Cerebellar cortex (tissue), 1 donor: ENCODE results near the gene ZNF536.
"Not testable (repeated sequence)": the region's sequence is repeated elsewhere in the genome, so short reads cannot be mapped to it uniquely, and the experiment has no call there.

Experiments used
- DNase-seq: peaks from one replicate; pipeline ENCODE4 v3.0.0-alpha.2; 2015; ENCODE audit warnings: low spot score

ZNF536 gene

GRCh38 chr19:30388327-30388726, 16.1 kb downstream of the ZNF536 start:
- no peak for DNase-seq

- DNase-seq = no peak
These were observed 16.6 kb downstream of the ZNF536 start for GRCh38 chr19:30388819-30389218.

- DNase-seq = no peak
These were observed 18.3 kb downstream of the ZNF536 start for GRCh38 chr19:30390356-30390988.

- no peak for DNase-seq
These were observed 18.9 kb downstream of the ZNF536 start for GRCh38 chr19:30391052-30391451.

- DNase-seq = peak; percentile 44
These were observed 19.7 kb downstream of the ZNF536 start for GRCh38 chr19:30391554-30392551.

GRCh38 chr19:30393046-30393445, 20.9 kb downstream of the ZNF536 start:
- no peak for DNase-seq

DNA sequence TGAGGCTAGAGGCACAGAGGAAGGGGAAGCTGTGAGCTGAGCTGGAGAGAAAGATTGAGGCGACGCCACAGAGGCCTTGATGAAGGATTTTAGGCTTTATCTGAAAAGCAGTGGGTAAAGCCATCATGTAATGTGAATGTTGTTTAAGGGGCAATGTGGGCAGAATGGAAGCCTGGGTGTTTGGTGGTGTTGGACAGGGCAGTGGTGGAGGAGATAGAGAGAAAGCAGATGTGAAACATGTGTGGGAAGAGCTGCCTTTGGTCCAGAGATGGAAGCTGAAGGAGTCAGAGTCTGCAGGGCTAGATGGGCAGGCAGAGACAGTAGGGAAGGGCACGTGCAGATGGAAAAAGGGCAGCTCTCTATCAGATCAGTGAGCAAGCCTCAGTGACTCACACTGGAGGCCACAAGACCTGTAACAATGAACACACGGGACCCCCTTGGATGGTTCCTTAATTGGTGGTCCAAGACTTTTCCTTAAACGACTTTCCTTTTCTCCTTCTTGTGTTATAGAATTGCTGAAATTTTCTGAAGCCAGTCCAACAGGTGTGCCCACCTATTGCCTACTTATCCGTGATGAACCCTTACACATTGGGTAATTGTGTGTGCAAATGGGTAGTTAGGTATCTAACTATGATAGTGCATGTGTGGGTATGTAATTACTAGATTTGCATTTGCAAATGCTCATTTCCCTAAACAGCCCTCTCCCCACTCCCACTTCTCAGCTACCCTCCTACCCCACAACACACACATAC, 21.7 kb downstream of the ZNF536 start:
- no peak for DNase-seq

DNA sequence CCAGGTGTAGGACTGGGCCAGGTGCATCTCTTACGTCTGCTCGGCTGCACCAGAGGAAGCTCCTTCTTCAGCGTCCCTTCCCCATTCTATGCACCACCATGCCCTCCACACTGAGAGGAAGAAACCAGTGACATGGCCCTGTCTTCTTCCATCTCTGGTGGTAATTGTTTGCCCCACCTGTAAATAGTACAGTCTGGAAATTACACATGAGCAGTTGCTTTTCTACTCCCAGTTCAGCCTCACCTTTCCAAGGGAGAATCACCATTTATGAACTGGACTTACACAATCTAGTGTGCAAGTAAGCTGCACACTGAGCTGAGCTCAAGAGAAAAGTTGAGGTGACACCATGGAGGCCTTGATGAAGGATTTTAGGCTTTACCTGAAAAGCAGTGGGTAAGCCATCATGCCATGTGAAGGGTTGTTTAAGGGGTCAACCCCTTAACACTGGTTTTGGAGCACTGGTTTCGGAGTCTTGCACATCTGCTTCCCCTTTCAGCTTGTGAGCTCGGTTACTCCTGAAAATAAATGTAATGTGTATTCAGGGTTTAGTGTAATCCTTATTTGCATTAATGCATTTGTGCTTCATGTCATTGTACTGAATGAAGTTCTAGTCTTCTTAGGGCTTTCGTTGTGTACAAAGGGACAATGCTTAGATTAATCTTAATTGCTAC, 22.4 kb downstream of the ZNF536 start:
- DNase-seq = no peak

GRCh38 chr19:30395283-30395682, 23.1 kb downstream of the ZNF536 start:
- DNase-seq = no peak

- not testable (repeated sequence) for DNase-seq
These were observed 26.4 kb downstream of the ZNF536 start for GRCh38 chr19:30398539-30398938.

DNA sequence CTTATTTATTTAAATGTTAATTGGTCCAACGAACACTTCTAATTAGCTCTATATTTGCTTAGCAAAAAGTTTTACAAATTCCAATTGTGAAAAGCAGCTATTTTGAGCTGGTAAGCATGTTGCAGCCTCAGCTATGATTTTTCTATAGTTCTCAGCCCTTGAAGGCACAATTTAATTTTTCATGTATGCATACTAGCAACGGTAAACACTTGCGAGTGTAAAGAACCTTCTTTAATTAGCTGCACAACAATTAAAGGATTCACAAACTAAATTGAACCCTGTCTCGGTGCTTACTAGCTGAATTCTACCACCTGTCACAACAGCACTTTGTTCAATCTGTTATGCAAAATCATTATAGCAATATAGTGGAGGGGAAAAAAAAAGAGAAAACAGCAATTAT, 29.8 kb downstream of the ZNF536 start:
- DNase-seq = no peak

GRCh38 chr19:30402436-30403202, 30.4 kb downstream of the ZNF536 start:
- DNase-seq = no peak

- DNase-seq = no peak
These were observed 31.2 kb downstream of the ZNF536 start for GRCh38 chr19:30403203-30403985.

GRCh38 chr19:30406220-30407067, 34.3 kb downstream of the ZNF536 start:
- DNase-seq = no peak

DNA sequence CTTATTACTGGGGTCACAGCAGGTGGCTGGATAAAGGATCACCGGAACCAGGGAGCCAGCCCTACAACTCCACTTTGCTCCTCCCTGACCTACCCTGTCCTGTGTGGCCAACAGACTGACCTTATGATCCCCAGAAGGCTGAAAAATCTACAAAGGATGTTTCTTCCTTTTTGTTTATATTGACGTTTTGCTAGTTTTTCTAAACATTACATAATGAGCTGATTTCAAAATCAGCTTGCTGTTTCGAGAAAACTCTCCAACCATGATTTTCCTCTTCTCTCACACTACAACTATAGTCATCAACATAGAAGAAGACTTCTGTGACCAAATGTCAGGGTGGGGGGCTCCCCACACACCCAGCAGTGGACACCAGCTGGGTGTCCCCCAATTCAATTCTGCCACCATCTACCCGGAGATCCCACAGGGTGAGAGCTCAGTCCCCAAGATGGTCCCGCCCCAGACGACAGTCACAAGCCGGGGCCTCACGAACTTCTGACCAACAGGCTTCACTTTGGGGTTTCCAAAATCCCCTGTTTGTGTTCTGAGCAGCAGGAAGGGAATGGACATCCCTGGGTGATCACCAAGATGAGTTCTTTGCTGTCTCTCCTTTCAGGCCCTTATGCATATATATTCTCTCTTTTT, 35.0 kb downstream of the ZNF536 start:
- DNase-seq = no peak

GRCh38 chr19:30408734-30409301, 36.6 kb downstream of the ZNF536 start:
- DNase-seq = no peak

- DNase-seq = no peak
These were observed 39.5 kb downstream of the ZNF536 start for GRCh38 chr19:30411714-30412113.

- DNase-seq = no peak
These were observed 44.2 kb downstream of the ZNF536 start for GRCh38 chr19:30416375-30416774.

DNA sequence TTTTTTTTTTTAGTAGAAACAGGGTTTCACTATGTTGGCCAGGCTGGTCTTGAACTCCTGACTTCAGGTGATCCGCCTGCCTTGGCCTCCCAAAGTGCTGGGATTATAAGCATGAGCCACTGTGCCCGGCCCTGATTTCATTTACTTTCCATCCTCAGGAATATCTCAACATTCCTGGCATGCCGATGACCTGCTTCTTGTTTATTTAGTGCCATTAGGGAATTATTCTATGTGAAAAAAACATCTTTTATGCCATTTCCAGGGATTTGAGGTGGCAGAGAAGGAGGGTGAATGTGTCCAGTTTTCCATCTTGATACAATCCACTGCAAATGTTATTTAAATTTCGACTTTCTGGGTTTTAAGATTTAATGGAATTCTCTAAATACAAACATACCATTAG, 45.0 kb downstream of the ZNF536 start:
- DNase-seq = not testable (repeated sequence)
